AG04449 (cell line): ENCODE measurements around the gene MSLN.

Experiments used
- CTCF ChIA-PET: fragments of 350-600 bp; formaldehyde crosslinking; extraction: SDS; loops from one replicate; lab custom pipeline; 2021; ENCODE audit warnings: antibody characterized with exemption; lab: Yijun Ruan, JAX
- POLR2A ChIA-PET: fragments of 400-600, 350-600 bp; formaldehyde crosslinking; extraction: SDS; loops from one replicate; lab custom pipeline; 2020; ENCODE audit warnings: antibody characterized with exemption, inconsistent platforms; lab: Yijun Ruan, JAX
- DNase-seq: peaks from one replicate; pipeline ENCODE4 v3.0.0-alpha.2; 2010; ENCODE audit warnings: low read depth, low spot score
- H3K4me3 ChIP-seq: 2 replicates; pipeline ENCODE4 v1.5.1; 2011; ENCODE audit warnings: low read depth, mild to moderate bottlenecking, control low read depth, low read length
- CTCF ChIP-seq: IDR thresholded peaks from one replicate; pipeline ENCODE4 v1.5.1; 2011; ENCODE audit warnings: mild to moderate bottlenecking, moderate library complexity, low read length, control low read depth, inconsistent platforms; ENCODE audit not compliant: insufficient read depth; ENCODE audit errors: missing control alignments

MSLN gene

GRCh38 chr16:795580-796229, 35.2 kb downstream of the MSLN start:
- POLR2A ChIA-PET: no interaction called here

GRCh38 chr16:796296-797119, 36.0 kb downstream of the MSLN start:
- no peak for TF ChIP-seq CTCF
- no peak for DNase-seq
- CTCF ChIA-PET: no interaction called here
- POLR2A ChIA-PET: no interaction called here
- H3K4me3 ChIP-seq: no peak overlapping the region

More at GRCh38 chr16:795580-796229, 35.2 kb downstream of the MSLN start:
- DNase-seq: no peak
- no peak for TF ChIP-seq CTCF
- CTCF ChIA-PET: interaction anchor here (1.5 kb wide), 1 partner anchor 10 kb away, joined by 4 read pairs; no protein-coding TSS in a partner anchor
- no peak overlapping the region for H3K4me3 ChIP-seq

GRCh38 chr16:797120-797420, 36.5 kb downstream of the MSLN start:
- POLR2A ChIA-PET: no interaction called here
- CTCF ChIA-PET: no interaction called here
- TF ChIP-seq CTCF: no peak
- no peak overlapping the region for H3K4me3 ChIP-seq
- no peak for DNase-seq

GRCh38 chr16:797686-798085, 37.2 kb downstream of the MSLN start:
- no peak for DNase-seq
- no peak for TF ChIP-seq CTCF
- ChIA-PET POLR2A (no interaction called here), CTCF (no interaction called here)
- no peak overlapping the region for H3K4me3 ChIP-seq

GRCh38 chr16:798666-799065, 38.1 kb downstream of the MSLN start:
- no peak for TF ChIP-seq CTCF
- CTCF ChIA-PET: no interaction called here
- no peak overlapping the region for H3K4me3 ChIP-seq
- POLR2A ChIA-PET: no interaction called here
- no peak for DNase-seq

GRCh38 chr16:799111-799947, 38.8 kb downstream of the MSLN start:
- CTCF ChIA-PET: no interaction called here
- H3K4me3 ChIP-seq: no peak overlapping the region
- POLR2A ChIA-PET: no interaction called here
- DNase-seq: no peak
- TF ChIP-seq CTCF: no peak
